GM21423 (cell line): Measurements from ENCODE around the gene NBPF12.
A peak's percentile ranks its signal among the peaks of the same experiment; 100 is the strongest.
"Not testable (repeated sequence)": the region's sequence is repeated elsewhere in the genome, so short reads cannot be mapped to it uniquely, and the experiment has no call there.

Experiments used
- ATAC-seq: cut with Tn5 transposase; IDR thresholded peaks from one replicate; pipeline ENCODE4 v1.9.1; 2021; ENCODE audit warnings: mild to moderate bottlenecking, moderate library complexity; ENCODE audit not compliant: unreplicated experiment

The NBPF12 gene

GRCh38 chr1:146938242-146938902, at the start of gene NBPF12:
Gene NBPF12 (plus strand): TSS chr1:146938324. CDS start chr1:146960144, 21,820 bp downstream.
- peak; percentile 62 for ATAC-seq

- ATAC-seq = not testable (repeated sequence)
Measured at GRCh38 chr1:146891355-146891754, 46.8 kb upstream of the NBPF12 start.

- not testable (repeated sequence) for ATAC-seq
Measured at GRCh38 chr1:146892331-146892730, 45.8 kb upstream of the NBPF12 start.

- ATAC-seq = not testable (repeated sequence)
Measured at GRCh38 chr1:146907565-146908261, 30.4 kb upstream of the NBPF12 start.

GRCh38 chr1:146912975-146913374, 25.1 kb upstream of the NBPF12 start:
- ATAC-seq = not testable (repeated sequence)

- not testable (repeated sequence) for ATAC-seq
Measured at GRCh38 chr1:146920811-146921210, 17.3 kb upstream of the NBPF12 start.

- ATAC-seq = not testable (repeated sequence)
Measured at GRCh38 chr1:146922614-146923013, 15.5 kb upstream of the NBPF12 start.

GRCh38 chr1:146924106-146924505, 14.0 kb upstream of the NBPF12 start:
- ATAC-seq = not testable (repeated sequence)

- ATAC-seq = not testable (repeated sequence)
Measured at GRCh38 chr1:146926413-146926812, 11.7 kb upstream of the NBPF12 start.

GRCh38 chr1:146930225-146930624, 7.9 kb upstream of the NBPF12 start:
- ATAC-seq = not testable (repeated sequence)

GRCh38 chr1:146934390-146935223, 3.5 kb upstream of the NBPF12 start:
- ATAC-seq = peak; percentile 34

GRCh38 chr1:146937462-146937861, 662 bp upstream of the NBPF12 start:
- ATAC-seq = not testable (repeated sequence)

GRCh38 chr1:146938927-146939786, 1.0 kb downstream of the NBPF12 start:
- peak; percentile 26 for ATAC-seq

- ATAC-seq = not testable (repeated sequence)
Measured at GRCh38 chr1:146940293-146940692, 2.2 kb downstream of the NBPF12 start.

GRCh38 chr1:146943342-146943886, 5.3 kb downstream of the NBPF12 start:
- ATAC-seq = not testable (repeated sequence)

- not testable (repeated sequence) for ATAC-seq
Measured at GRCh38 chr1:146948127-146948526, 10.0 kb downstream of the NBPF12 start.

GRCh38 chr1:146964340-146964739, 26.2 kb downstream of the NBPF12 start:
- not testable (repeated sequence) for ATAC-seq

- ATAC-seq = not testable (repeated sequence)
Measured at GRCh38 chr1:146966351-146966750, 28.2 kb downstream of the NBPF12 start.

GRCh38 chr1:146970656-146971055, 32.5 kb downstream of the NBPF12 start:
- ATAC-seq = not testable (repeated sequence)

- ATAC-seq = not testable (repeated sequence)
Measured at GRCh38 chr1:146972681-146973080, 34.6 kb downstream of the NBPF12 start.
